NB4 (cell line): ENCODE results near the gene PCDHGA8.

Source experiments
- MYC ChIP-seq: IDR thresholded peaks from 2 replicates; pipeline ENCODE4 v1.6.1; 2011; ENCODE audit warnings: low read depth, low read length
- POLR2A ChIP-seq: IDR thresholded peaks from 2 replicates; pipeline ENCODE4 v1.6.1; 2011; ENCODE audit warnings: mild to moderate bottlenecking; ENCODE audit not compliant: insufficient read length; ENCODE audit errors: extremely low read depth
- TF ChIP-seq, protein P1 (sequence below): IDR thresholded peaks from one replicate; pipeline ENCODE4 v1.5.1; 2012; ENCODE audit warnings: low read depth, low read length

DNA sequence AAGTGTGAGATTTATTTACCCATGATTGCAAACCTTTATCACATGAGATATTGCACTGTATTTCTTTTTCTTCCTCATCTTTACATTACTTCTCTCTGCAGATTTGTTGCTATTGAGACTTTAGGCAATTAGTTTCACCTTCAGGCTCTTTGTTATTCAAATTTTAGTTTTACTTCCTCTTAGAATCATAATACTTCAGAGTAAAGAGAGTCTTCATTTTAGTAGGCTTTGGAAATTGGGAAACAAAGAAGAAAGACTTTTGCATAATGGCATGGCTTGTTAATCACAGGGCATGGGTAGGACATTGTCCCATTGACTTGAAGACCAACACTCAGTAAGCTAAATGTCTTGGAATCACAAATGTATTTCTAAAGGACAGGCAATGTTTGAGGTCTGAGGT is 29.7 kb upstream of the PCDHGA8 start:
- TF ChIP-seq, protein P1, sequence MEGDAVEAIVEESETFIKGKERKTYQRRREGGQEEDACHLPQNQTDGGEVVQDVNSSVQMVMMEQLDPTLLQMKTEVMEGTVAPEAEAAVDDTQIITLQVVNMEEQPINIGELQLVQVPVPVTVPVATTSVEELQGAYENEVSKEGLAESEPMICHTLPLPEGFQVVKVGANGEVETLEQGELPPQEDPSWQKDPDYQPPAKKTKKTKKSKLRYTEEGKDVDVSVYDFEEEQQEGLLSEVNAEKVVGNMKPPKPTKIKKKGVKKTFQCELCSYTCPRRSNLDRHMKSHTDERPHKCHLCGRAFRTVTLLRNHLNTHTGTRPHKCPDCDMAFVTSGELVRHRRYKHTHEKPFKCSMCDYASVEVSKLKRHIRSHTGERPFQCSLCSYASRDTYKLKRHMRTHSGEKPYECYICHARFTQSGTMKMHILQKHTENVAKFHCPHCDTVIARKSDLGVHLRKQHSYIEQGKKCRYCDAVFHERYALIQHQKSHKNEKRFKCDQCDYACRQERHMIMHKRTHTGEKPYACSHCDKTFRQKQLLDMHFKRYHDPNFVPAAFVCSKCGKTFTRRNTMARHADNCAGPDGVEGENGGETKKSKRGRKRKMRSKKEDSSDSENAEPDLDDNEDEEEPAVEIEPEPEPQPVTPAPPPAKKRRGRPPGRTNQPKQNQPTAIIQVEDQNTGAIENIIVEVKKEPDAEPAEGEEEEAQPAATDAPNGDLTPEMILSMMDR = no peak
- TF ChIP-seq POLR2A (no peak), MYC (no peak)
